K562 (cell line): Measurements from ENCODE around the gene POU2AF3. TPM values are rescaled to one million over a fixed set of nuclear protein-coding genes. Genes with fewer than 3 reads are reported as not detected.

Experiments
- ATAC-seq: fragments of 200-7000 bp; cut with Tn5 transposase; 3 replicates; pipeline ENCODE4 v1.9.1; 2020; ENCODE audit warnings: moderate library complexity
- BruUV-seq: library from RNA; stranded (reverse); fragments of 400-500 nt; replicated peaks from 2 replicates; lab custom pipeline; 2021; lab: Mats Ljungman, UMichigan
- CTCF ChIA-PET: fragments of 300-600 bp; formaldehyde crosslinking; extraction: SDS; loops from one replicate; lab custom pipeline; 2021; ENCODE audit warnings: low intra/inter-chr PET ratio; lab: Yijun Ruan, JAX
- POLR2A ChIA-PET: fragments of 300-600, 350-650 bp; sonication (Branson Sonifier 250); formaldehyde crosslinking; extraction: SDS; loops from one replicate; lab custom pipeline; 2021; ENCODE audit warnings: antibody characterized with exemption, inconsistent platforms; lab: Yijun Ruan, JAX
- DNase-seq, 4 experiments: peaks; one replicate each; pipeline versions ENCODE4 v3.0.0 to v3.0.0-alpha.2; 2011 to 2018; ENCODE audit warnings: low spot score in 3 of 4, mixed read lengths in 3 of 4; ENCODE audit errors: extremely low read depth in 1 of 4
- FAIRE-seq: peaks from 2 replicates; lab custom pipeline; 2011; peaks lifted over from hg19 to GRCh38; lab: Jason Lieb, UNC
- H2AFZ ChIP-seq: 2 replicates; pipeline ENCODE4 v1.6.0; 2011; ENCODE audit warnings: low read depth, low read length, control low read depth, inconsistent platforms
- H3K27ac ChIP-seq: fragments of 200-600 bp; 3 replicates; pipeline ENCODE4 v1.8.0; 2011; ENCODE audit warnings: low read depth, mild to moderate bottlenecking, control low read depth, inconsistent platforms, low read length, moderate library complexity, mixed read lengths; ENCODE audit errors: extremely low read depth
- H3K27me3 ChIP-seq, 2 experiments: fragments of 300-600 bp in 1 of 2; 2 replicates in 1 of 2; 3 replicates in 1 of 2; pipeline versions ENCODE4 v1.6.0 to v1.8.0; 2011; ENCODE audit warnings: inconsistent platforms in 2 of 2, low read length in 2 of 2, mild to moderate bottlenecking in 1 of 2, mixed read lengths in 1 of 2, moderate library complexity in 1 of 2; ENCODE audit not compliant: control insufficient read depth in 2 of 2, insufficient read depth in 2 of 2
- H3K36me3 ChIP-seq: fragments of 300-600 bp; 3 replicates; pipeline ENCODE4 v1.8.0; 2011; ENCODE audit warnings: mild to moderate bottlenecking, low read length, inconsistent platforms; ENCODE audit not compliant: control insufficient read depth, insufficient read depth
- H3K4me1 ChIP-seq, 2 experiments: fragments of 200-600 bp in 1 of 2; replicated peaks in 1 of 2; 2 replicates in 1 of 2; 3 replicates in 1 of 2; pipeline versions ENCODE4 v1.5.1 to v1.8.0; 2011; ENCODE audit warnings: inconsistent platforms in 2 of 2, low read length in 2 of 2, mild to moderate bottlenecking in 1 of 2, mixed read lengths in 1 of 2, moderate library complexity in 1 of 2; ENCODE audit not compliant: control insufficient read depth in 2 of 2, insufficient read depth in 2 of 2
- H3K4me2 ChIP-seq: 2 replicates; pipeline ENCODE4 v1.6.1; 2011; ENCODE audit warnings: low read length, control low read depth, inconsistent platforms, mixed read lengths; ENCODE audit not compliant: insufficient read depth
- H3K4me3 ChIP-seq: fragments of 200-600 bp; sonication (generic), shearing (Covaris generic); 2 replicates; pipeline ENCODE4 v1.5.1; 2016; ENCODE audit warnings: control low read depth, inconsistent platforms
- H3K79me2 ChIP-seq: fragments of 200-600 bp; 3 replicates; pipeline ENCODE4 v1.8.0; 2011; ENCODE audit warnings: low read length, inconsistent platforms; ENCODE audit not compliant: control insufficient read depth, insufficient read depth
- H3K9ac ChIP-seq, 2 experiments: 2 replicates each; pipeline versions ENCODE4 v1.6.0 to v1.6.1; 2011; ENCODE audit warnings: low read depth in 2 of 2, low read length in 2 of 2, control low read depth in 1 of 2, inconsistent platforms in 1 of 2, mild to moderate bottlenecking in 1 of 2, mixed read lengths in 1 of 2; ENCODE audit not compliant: insufficient read depth in 1 of 2
- H3K9me1 ChIP-seq: one replicate; pipeline ENCODE4 v1.6.0; 2011; ENCODE audit warnings: inconsistent platforms, mild to moderate bottlenecking, low read length, moderate library complexity; ENCODE audit not compliant: control insufficient read depth, insufficient read depth
- H3K9me3 ChIP-seq: replicated peaks from 2 replicates; pipeline ENCODE4 v1.5.1; 2011; ENCODE audit warnings: low read depth, low read length, inconsistent platforms; ENCODE audit not compliant: control insufficient read depth, insufficient read depth
- H4K20me1 ChIP-seq: replicated peaks from 2 replicates; pipeline ENCODE4 v1.6.1; 2011; ENCODE audit warnings: low read length, inconsistent platforms, mixed read lengths; ENCODE audit not compliant: control insufficient read depth, insufficient read depth
- MCM3 ChIP-seq: fragments of 450-650 bp; IDR thresholded peaks from 2 replicates; pipeline ENCODE4 v1.6.1; 2016
- NCOA4 ChIP-seq: fragments of 450-650 bp; IDR thresholded peaks from 2 replicates; pipeline ENCODE4 v1.6.1; 2018; ENCODE audit warnings: mild to moderate bottlenecking; ENCODE audit not compliant: partially characterized antibody
- NELFE ChIP-seq: IDR thresholded peaks from 2 replicates; pipeline ENCODE4 v1.6.1; 2011; ENCODE audit warnings: mild to moderate bottlenecking; ENCODE audit not compliant: insufficient read depth, insufficient read length
- SFPQ ChIP-seq: fragments of 200-400 bp; formaldehyde crosslinking; IDR thresholded peaks from 2 replicates; pipeline ENCODE4 v1.6.1; 2017; ENCODE audit warnings: mild to moderate bottlenecking, low read depth, low read length, moderate library complexity
- SNIP1 ChIP-seq: fragments of 450-650 bp; IDR thresholded peaks from 2 replicates; pipeline ENCODE4 v1.7.1; 2017; ENCODE audit warnings: low read depth, mild to moderate bottlenecking
- SP1 ChIP-seq: sonication (generic); formaldehyde crosslinking; IDR thresholded peaks from 2 replicates; pipeline ENCODE4 v1.8.1; 2022; ENCODE audit warnings: mild to moderate bottlenecking, missing genetic modification reagents
- ZBTB17 ChIP-seq: fragments of 450-650 bp; formaldehyde crosslinking; IDR thresholded peaks from 2 replicates; pipeline ENCODE4 v1.4.0; 2020; ENCODE audit warnings: mild to moderate bottlenecking
- WGBS: fragments of 100-300 bp; shearing (Covaris generic); methylation state at CpG from one replicate; pipeline ENCODE4 v1.1.6; 2016; ENCODE audit warnings: low coverage, mixed read lengths; ENCODE audit not compliant: insufficient coverage; ENCODE audit errors: missing lambda C conversion rate; 5-methylcytosine and 5-hydroxymethylcytosine counted together
- in situ Hi-C: fragments of 300-500 bp; cut with MboI; formaldehyde crosslinking; loops from 4 replicates; pipeline ENCODE4 v1.15.0; 2018; ENCODE audit warnings: inconsistent platforms, mixed read lengths
- intact Hi-C: fragments of 100-400 bp; cut with micrococcal nuclease; formaldehyde crosslinking; loops from 2 replicates; pipeline ENCODE4 v1.14.2; 2022
- polyA plus RNA-seq, 8 experiments: library from polyadenylated mRNA; depleted of rRNA in 4 of 8; stranded (reverse) in 5 of 8; unstranded in 3 of 8; fragments of >200 nt; fragmentation: Nextera tagmentation in 2 of 8; fragmentation: Illumina TruSeq in 1 of 8; extraction: Ambion mirVana in 2 of 8; extraction: Trizol in 1 of 8; gene quantifications; 2 replicates each; pipeline versions ENCODE4 v1.2.1 to v1.2.3, GENCODE V29; 2011 to 2014; ENCODE audit warnings: inconsistent platforms in 1 of 8, missing spikeins in 1 of 8
- total RNA-seq, 7 experiments: library from RNA; depleted of rRNA in 6 of 7; stranded (reverse); fragments of >200 nt in 6 of 7; fragmentation: Illumina TruSeq in 2 of 7; extraction: Trizol in 2 of 7; gene quantifications; 2 replicates each; pipeline versions ENCODE4 v1.2.1 to v1.2.3, GENCODE V29; 2011 to 2021; ENCODE audit warnings: low replicate concordance in 1 of 7
- TF ChIP-seq, protein P1 (sequence below): fragments of 250-450 bp; sonication (Bioruptor Pico); IDR thresholded peaks from 2 replicates; pipeline ENCODE4 v1.4.0; 2020

Gene POU2AF3
- total and polyA plus RNA-seq, 9 of the 15 experiments (the other 6 are each of a cell fraction or from before 2014, with no cell fraction given): not detected

- POLR2A ChIA-PET: interaction anchor here (0.7 kb wide), 1 partner anchor 29 kb away, joined by 3 read pairs; no protein-coding TSS in a partner anchor
- intact Hi-C loops (no loop called here), in situ Hi-C loops (no loop called here)
- Histone ChIP-seq H3K27me3 (peaks cover 0 to 8% of the 10 kb centered on the region in 2 experiments; a peak in 2 of 5 replicates), H3K9ac (no peak overlapping the region), H3K9me3 (no peaks in the 10 kb centered on the region), H2AFZ (no peak overlapping the region), H3K4me2 (no peak overlapping the region), H3K79me2 (no peaks in the 10 kb centered on the region), H4K20me1 (no peaks in the 10 kb centered on the region), H3K9me1 (no peaks in the 10 kb centered on the region), H3K4me3 (no peak overlapping the region), H3K27ac (no peak overlapping the region), H3K36me3 (no peaks in the 10 kb centered on the region), H3K4me1 (no peaks in the 10 kb centered on the region)
- TF ChIP-seq ZBTB17 (CRISPR knock-in tag): no peak
- no peak for TF ChIP-seq NCOA4
- TF ChIP-seq SNIP1: no peak
- no peak for TF ChIP-seq SFPQ
- TF ChIP-seq SP1 (CRISPR knock-in tag): no peak
- no peak for TF ChIP-seq NELFE
- TF ChIP-seq, protein P1, sequence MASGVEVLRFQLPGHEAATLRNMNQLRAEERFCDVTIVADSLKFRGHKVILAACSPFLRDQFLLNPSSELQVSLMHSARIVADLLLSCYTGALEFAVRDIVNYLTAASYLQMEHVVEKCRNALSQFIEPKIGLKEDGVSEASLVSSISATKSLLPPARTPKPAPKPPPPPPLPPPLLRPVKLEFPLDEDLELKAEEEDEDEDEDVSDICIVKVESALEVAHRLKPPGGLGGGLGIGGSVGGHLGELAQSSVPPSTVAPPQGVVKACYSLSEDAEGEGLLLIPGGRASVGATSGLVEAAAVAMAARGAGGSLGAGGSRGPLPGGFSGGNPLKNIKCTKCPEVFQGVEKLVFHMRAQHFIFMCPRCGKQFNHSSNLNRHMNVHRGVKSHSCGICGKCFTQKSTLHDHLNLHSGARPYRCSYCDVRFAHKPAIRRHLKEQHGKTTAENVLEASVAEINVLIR (CRISPR knock-in tag): no peak
- no peak for TF ChIP-seq MCM3
- ATAC-seq (no peak), DNase-seq (no peak), FAIRE-seq (no peak)
- no TSS peak for BruUV-seq
- CTCF ChIA-PET: no interaction called here
- 0% methylated on average over 1 of the region's 1 CpG for WGBS
These were observed 13.7 kb downstream of the POU2AF3 start for GRCh38 chr11:111312076-111312475.
